ENCODE measurements around the gene DOCK8.

Gene DOCK8

DNA sequence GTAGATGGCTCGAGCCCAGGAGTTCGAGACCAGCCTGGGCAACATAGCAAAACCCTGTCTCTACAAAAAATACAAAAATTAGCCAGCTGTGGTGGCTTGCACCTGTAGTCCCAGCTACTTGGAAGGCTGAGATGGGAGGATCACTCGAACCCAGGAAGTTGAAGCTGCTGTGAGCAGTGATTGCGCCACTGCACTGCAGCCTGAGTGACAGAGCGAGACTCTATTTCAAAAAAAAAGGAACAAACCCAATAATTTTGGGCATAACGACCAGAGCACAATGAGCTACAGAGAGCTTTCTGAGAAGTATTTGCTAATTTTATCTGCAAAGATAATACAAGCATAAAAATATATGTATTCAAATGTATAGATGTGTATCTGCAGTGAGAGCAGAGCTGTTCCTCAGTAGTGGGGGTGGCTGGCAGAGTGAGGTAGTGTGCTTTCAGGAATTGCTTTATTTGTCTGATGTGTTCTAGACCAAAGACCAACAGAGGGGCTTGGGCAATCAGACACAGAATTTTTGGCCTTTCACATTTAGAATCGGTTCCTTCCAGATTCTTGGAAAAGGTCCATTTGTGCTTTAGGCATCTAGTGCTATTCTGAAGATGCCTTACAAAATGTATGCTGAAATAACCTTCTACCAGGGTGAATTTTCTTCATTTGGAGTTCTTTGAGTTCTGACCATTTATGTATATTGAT is 5.2 kb downstream of the DOCK8 start:
- no peak for DNase-seq (ENCODE audit: low read depth, low spot score)
- ChIA-PET CTCF (no interaction called here), POLR2A (no interaction called here)

DNA sequence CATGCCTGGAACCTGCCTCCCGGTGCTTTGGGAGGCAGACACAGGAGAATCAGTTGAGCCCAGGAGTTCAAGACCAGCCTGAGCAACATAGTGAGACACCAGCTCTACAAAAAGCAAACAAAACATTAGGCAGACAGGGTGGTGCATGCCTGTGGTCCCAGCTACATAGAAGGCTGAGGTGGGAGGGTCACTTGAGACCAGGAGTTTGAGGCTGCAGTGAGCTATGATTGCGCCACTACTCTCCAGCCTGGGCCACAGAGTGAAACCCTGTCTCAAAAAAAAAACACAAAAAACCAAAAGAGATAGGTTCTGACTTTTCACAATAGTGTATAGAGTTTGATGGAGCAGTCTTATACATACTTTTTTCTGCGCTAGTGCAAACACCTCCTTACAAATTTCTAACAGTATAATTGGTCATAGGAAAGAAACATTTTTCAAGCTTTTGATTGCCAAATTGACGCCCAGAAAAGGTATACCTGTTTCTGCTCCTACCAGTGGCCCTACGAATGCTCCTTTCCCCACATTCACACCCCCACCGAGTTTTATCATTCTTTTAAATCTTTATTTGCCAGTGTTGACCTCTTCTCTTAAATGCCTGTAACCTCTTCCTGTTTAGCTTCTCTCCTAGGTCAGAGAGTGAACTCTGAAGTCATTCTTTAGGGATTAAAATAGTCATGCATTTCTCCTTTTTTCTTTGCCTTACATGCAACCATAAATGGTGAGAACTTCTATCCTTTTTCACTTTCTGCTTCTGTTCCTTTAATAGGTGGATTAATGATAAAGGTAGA is 7.5 kb downstream of the DOCK8 start:
- no peak for DNase-seq (ENCODE audit: low read depth, low spot score)
- CTCF ChIA-PET, result no interaction called here
- POLR2A ChIA-PET, result no interaction called here
- H3K4me3 ChIP-seq (ENCODE audit: low read depth, low read length), result no peak overlapping the region
- TF ChIP-seq, protein P1, sequence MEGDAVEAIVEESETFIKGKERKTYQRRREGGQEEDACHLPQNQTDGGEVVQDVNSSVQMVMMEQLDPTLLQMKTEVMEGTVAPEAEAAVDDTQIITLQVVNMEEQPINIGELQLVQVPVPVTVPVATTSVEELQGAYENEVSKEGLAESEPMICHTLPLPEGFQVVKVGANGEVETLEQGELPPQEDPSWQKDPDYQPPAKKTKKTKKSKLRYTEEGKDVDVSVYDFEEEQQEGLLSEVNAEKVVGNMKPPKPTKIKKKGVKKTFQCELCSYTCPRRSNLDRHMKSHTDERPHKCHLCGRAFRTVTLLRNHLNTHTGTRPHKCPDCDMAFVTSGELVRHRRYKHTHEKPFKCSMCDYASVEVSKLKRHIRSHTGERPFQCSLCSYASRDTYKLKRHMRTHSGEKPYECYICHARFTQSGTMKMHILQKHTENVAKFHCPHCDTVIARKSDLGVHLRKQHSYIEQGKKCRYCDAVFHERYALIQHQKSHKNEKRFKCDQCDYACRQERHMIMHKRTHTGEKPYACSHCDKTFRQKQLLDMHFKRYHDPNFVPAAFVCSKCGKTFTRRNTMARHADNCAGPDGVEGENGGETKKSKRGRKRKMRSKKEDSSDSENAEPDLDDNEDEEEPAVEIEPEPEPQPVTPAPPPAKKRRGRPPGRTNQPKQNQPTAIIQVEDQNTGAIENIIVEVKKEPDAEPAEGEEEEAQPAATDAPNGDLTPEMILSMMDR (IDR thresholded peaks at IDR 0.05; ENCODE audit: insufficient read depth, low read length, missing control alignments), result no peak

More for the DNA sequence above, 5.2 kb downstream of the DOCK8 start:
- TF ChIP-seq, protein P1 (IDR thresholded peaks at IDR 0.05; ENCODE audit: insufficient read depth, low read length, missing control alignments), result no peak
- no peak overlapping the region for H3K4me3 ChIP-seq (ENCODE audit: low read depth, low read length)

DNA sequence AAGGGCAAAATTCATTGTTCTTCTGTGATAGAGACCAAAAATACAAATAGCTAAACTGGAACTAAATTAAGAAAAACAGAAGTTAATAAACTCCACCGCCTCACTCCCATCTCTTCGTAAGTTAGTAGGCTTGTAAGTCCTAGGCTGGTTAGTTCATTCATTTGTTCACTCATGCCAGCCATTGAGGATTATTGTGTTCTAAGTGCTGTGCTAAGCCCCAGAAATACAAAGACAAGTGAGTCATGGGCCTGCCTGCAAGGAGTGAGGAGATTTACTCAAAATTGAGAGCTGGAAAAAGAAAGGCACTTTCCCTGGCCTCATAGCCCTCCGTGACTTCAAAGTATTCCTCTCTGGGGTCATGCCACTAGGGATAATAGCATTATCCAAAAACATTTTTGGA is 8.5 kb downstream of the DOCK8 start:
- no peak overlapping the region for H3K4me3 ChIP-seq (ENCODE audit: low read depth, low read length)
- POLR2A ChIA-PET, result no interaction called here
- DNase-seq (ENCODE audit: low read depth, low spot score), result no peak
- CTCF ChIA-PET, result no interaction called here
- TF ChIP-seq, protein P1 (IDR thresholded peaks at IDR 0.05; ENCODE audit: insufficient read depth, low read length, missing control alignments), result no peak

DNA sequence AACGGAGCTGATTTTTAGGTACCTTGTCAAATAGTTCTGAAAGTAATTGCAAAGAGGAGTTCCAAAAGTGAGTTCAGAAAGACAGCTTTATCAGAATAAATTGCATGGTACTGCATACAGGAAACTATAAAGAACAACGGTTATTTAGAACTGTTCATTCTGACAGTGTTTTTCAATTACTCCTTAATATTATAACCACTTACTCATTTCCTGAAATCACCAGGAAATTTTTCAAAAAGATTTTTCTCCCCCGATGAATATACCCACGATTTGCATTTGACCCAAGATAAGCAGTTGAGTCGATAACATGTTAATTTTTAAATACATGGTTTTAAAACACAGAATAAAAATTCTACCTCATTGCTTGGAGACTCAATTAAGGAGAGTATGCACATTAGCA is 9.4 kb downstream of the DOCK8 start:
- TF ChIP-seq, protein P1 (IDR thresholded peaks at IDR 0.05; ENCODE audit: insufficient read depth, low read length, missing control alignments), result no peak
- DNase-seq (ENCODE audit: low read depth, low spot score), result no peak
- ChIA-PET CTCF (no interaction called here), POLR2A (no interaction called here)
- no peak overlapping the region for H3K4me3 ChIP-seq (ENCODE audit: low read depth, low read length)

DNA sequence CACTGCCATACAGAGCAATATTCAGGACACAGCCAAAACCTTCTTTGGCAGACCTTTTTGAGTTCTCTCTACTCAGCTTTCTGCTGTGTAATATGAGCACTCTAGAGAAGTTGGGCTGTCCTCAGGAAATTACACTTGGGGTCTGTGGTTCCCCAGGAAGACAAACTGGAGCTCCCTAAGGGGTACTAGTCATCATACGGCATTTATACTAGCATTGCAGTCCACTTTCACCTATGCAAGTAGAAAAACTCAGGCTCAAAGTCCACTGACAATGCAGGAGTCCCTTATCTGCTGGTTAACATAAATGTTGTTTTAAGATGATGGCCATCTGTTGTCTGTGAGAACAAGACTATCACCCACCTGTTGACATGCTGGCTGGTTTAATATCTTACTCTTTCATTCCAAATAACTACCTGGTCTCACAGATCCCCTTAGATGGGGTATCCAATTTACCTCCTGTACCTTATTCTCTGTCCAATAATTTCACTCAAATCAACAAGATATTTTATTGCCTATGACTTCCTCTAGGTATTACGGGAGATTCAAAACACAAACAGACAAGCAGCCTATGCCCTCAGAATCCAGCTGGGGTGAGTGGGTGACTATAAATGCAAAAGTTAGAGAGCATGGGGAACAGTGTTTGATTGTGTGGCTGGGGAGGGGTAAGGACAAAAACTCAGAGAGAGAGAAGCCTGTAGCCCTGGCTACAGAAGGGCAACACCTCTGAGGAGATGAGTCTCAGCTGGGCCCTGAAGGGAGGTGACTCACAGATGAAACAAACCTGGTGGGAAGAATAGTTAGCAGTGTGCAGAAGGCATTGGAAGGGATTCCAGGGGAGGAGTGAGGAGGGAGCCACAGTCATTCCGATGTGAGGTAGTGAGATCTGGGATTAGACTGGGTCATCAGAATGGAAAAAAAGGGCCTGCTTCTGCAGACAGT is 10.2 kb downstream of the DOCK8 start:
- POLR2A ChIA-PET, result no interaction called here
- no peak overlapping the region for H3K4me3 ChIP-seq (ENCODE audit: low read depth, low read length)
- TF ChIP-seq, protein P1 (IDR thresholded peaks at IDR 0.05; ENCODE audit: insufficient read depth, low read length, missing control alignments), result no peak
- CTCF ChIA-PET, result no interaction called here
- no peak for DNase-seq (ENCODE audit: low read depth, low spot score)

DNA sequence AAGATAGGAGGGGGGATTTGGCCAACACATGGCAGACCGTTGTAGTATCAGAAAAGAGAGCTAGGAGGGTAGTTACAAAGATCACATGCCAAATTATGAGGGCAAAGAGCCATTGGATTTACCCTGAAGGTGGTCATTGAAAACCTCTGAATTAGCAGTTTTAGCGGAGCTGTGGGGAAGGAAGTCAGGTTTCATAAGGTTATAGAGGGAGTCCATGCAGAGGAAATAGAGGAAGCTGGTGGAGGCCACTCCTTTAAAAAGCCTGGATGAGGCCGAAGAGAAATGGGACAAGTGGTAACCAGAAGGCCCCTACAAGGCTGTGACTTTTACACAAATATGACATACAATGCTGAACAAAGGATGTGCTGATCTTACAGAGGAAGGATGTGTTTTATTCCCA is 13.2 kb downstream of the DOCK8 start:
- TF ChIP-seq, protein P1 (IDR thresholded peaks at IDR 0.05; ENCODE audit: insufficient read depth, low read length, missing control alignments), result no peak
- POLR2A ChIA-PET, result no interaction called here
- H3K4me3 ChIP-seq (ENCODE audit: low read depth, low read length), result no peak overlapping the region
- CTCF ChIA-PET, result no interaction called here
- no peak for DNase-seq (ENCODE audit: low read depth, low spot score)
